ENCODE results near the gene ZNF57. TPM values are rescaled to one million over a fixed set of nuclear protein-coding genes. Genes with fewer than 3 reads are reported as not detected.

The ZNF57 gene
- total and polyA plus RNA-seq, 9 of the 15 experiments (the other 6 are each of a cell fraction or from before 2014, with no cell fraction given), result 3.9 to 13.5 (median 7.8) TPM

- no peak for TF ChIP-seq ZNF408 (CRISPR knock-in tag; IDR thresholded peaks at IDR 0.05; ENCODE audit: low read depth)
- TF ChIP-seq NR2C1 (IDR thresholded peaks at IDR 0.05), result peak; percentile 36; the same call in 1 of the 2 replicates
- TF ChIP-seq NR2C1 (tag; IDR thresholded peaks at IDR 0.05), result no peak; the same call in 1 of the 2 replicates
- TF ChIP-seq PHTF2 (CRISPR knock-in tag; IDR thresholded peaks at IDR 0.05), result no peak
- no peak for TF ChIP-seq MECOM (CRISPR knock-in tag; IDR thresholded peaks at IDR 0.05)
- peak; percentile 68; the same call in 1 of the 2 replicates for TF ChIP-seq ZNF212 (CRISPR knock-in tag; IDR thresholded peaks at IDR 0.05)
- TF ChIP-seq HIVEP1 (CRISPR knock-in tag; IDR thresholded peaks at IDR 0.05), result peak; percentile 86; the same call in 1 of the 2 replicates
- 0 out of 2 replicates have a peak, but pooled peaks have one; percentile 6 for TF ChIP-seq ZNF239 (CRISPR knock-in tag; IDR thresholded peaks at IDR 0.05)
- TF ChIP-seq PATZ1 (CRISPR knock-in tag; IDR thresholded peaks at IDR 0.05; ENCODE audit: borderline replicate concordance), result no peak
- no peak for TF ChIP-seq ZNF224 (CRISPR knock-in tag; IDR thresholded peaks at IDR 0.05)
- no peak for TF ChIP-seq POLR2AphosphoS2 (IDR thresholded peaks at IDR 0.05; ENCODE audit: low read length)
- TF ChIP-seq HDAC3 (IDR thresholded peaks at IDR 0.05; ENCODE audit: borderline replicate concordance, partially characterized antibody), result no peak
- no peak for TF ChIP-seq BRD4 (IDR thresholded peaks at IDR 0.05)
- TF ChIP-seq ELK1 (CRISPR knock-in tag; IDR thresholded peaks at IDR 0.05), result no peak
- no peak for TF ChIP-seq HNRNPL (IDR thresholded peaks at IDR 0.05; ENCODE audit: low read depth, low read length)
- no peak for TF ChIP-seq ZSCAN32 (CRISPR knock-in tag; IDR thresholded peaks at IDR 0.05)
- TF ChIP-seq CHCHD3 (CRISPR knock-in tag; IDR thresholded peaks at IDR 0.05), result no peak
- no peak for TF ChIP-seq MAX (CRISPR knock-in tag; IDR thresholded peaks at IDR 0.05)
- no peak for TF ChIP-seq ZNF551 (CRISPR knock-in tag; IDR thresholded peaks at IDR 0.05)
- TF ChIP-seq BACH1 (tag; IDR thresholded peaks at IDR 0.05), result no peak
- TF ChIP-seq ATF4 (CRISPR knock-in tag; IDR thresholded peaks at IDR 0.05), result 0 out of 2 replicates have a peak, but pooled peaks have one; percentile 20
- TF ChIP-seq PHF8 (IDR thresholded peaks at IDR 0.05; ENCODE audit: borderline replicate concordance, low read length), result no peak
- TF ChIP-seq ZNF311 (CRISPR knock-in tag; IDR thresholded peaks at IDR 0.05), result peak; percentile 77; the same call in 1 of the 2 replicates
- no peak for TF ChIP-seq ZNF280B (CRISPR knock-in tag; IDR thresholded peaks at IDR 0.05)
- TF ChIP-seq TAF15 (IDR thresholded peaks at IDR 0.05; ENCODE audit: low read depth, low read length), result no peak
Measured at GRCh38 chr19:2962018-2962670, 61.4 kb downstream of the ZNF57 start (continued).

Data from K562 (cell line).